SU-DHL-6 (cell line): Measurements from ENCODE around the gene C12orf60.

ENCODE experiments used
- H2AFZ ChIP-seq: fragments of 200-600 bp; sonication (generic); 2 replicates; pipeline ENCODE4 v1.6.1; 2014; ENCODE audit warnings: low read depth, mild to moderate bottlenecking, moderate library complexity, mixed read lengths, antibody characterized with exemption, low read length; ENCODE audit not compliant: severe bottlenecking
- H3F3A ChIP-seq: fragments of 200-600 bp; shearing (Covaris generic); 2 replicates; pipeline ENCODE4 v1.6.0; 2016; ENCODE audit warnings: antibody characterized with exemption, mild to moderate bottlenecking; ENCODE audit not compliant: insufficient read depth
- H3K27ac ChIP-seq: fragments of 200-600 bp; sonication (generic); 2 replicates; pipeline ENCODE4 v1.5.1; 2016; ENCODE audit warnings: low read depth, mild to moderate bottlenecking, low read length, moderate library complexity, mixed read lengths
- H3K27me3 ChIP-seq: fragments of 200-600 bp; sonication (generic), shearing (Covaris generic); 2 replicates; pipeline ENCODE4 v1.6.0; 2014; ENCODE audit warnings: mild to moderate bottlenecking, low read length
- H3K36me3 ChIP-seq: fragments of 200-600 bp; sonication (generic); 2 replicates; pipeline ENCODE4 v1.6.1; 2014; ENCODE audit warnings: mild to moderate bottlenecking, low read length, mixed read lengths
- H3K4me2 ChIP-seq: fragments of 300-600, 200-600 bp; shearing (Covaris generic), sonication (generic); 2 replicates; pipeline ENCODE4 v1.6.0; 2014; ENCODE audit warnings: low read length, low read depth, mild to moderate bottlenecking; ENCODE audit not compliant: poor library complexity, severe bottlenecking
- H3K4me3 ChIP-seq: fragments of 200-600 bp; sonication (generic); 2 replicates; pipeline ENCODE4 v1.5.1; 2014; ENCODE audit warnings: antibody characterized with exemption, low read length, mild to moderate bottlenecking, mixed read lengths; ENCODE audit not compliant: insufficient read depth, poor library complexity, severe bottlenecking
- H3K79me2 ChIP-seq: fragments of 200-600 bp; sonication (generic); 2 replicates; pipeline ENCODE4 v1.6.1; 2014; ENCODE audit warnings: mild to moderate bottlenecking, low read length, moderate library complexity; ENCODE audit not compliant: insufficient read depth
- H3K9ac ChIP-seq: fragments of 200-600 bp; sonication (generic); 2 replicates; pipeline ENCODE4 v1.7.0; 2014; ENCODE audit warnings: mild to moderate bottlenecking, low read length
- H3K9me2 ChIP-seq: fragments of 200-600 bp; sonication (generic); replicated peaks from 2 replicates; pipeline ENCODE4 v1.6.1; 2014; ENCODE audit warnings: low read length; ENCODE audit not compliant: insufficient read depth
- H3K9me3 ChIP-seq: fragments of 200-600 bp; sonication (generic); 2 replicates; pipeline ENCODE4 v1.6.1; 2014; ENCODE audit warnings: low read length, mixed read lengths; ENCODE audit not compliant: insufficient read depth
- H4K20me1 ChIP-seq: fragments of 200-600 bp; sonication (generic); 2 replicates; pipeline ENCODE4 v1.6.1; 2014; ENCODE audit warnings: low read depth, mild to moderate bottlenecking, antibody characterized with exemption, low read length, moderate library complexity, mixed read lengths
- EZH2phosphoT487 ChIP-seq: fragments of 200-600 bp; sonication (generic), shearing (Covaris generic); conservative IDR thresholded peaks from 2 replicates; pipeline ENCODE4 v1.6.1; 2018; ENCODE audit warnings: mild to moderate bottlenecking, antibody characterized with exemption, low read length, moderate library complexity, mixed read lengths
- TF ChIP-seq, protein P1 (sequence below): fragments of 200-600 bp; sonication (generic); IDR thresholded peaks from one replicate; pipeline ENCODE4 v1.5.1; 2017; ENCODE audit warnings: antibody characterized with exemption, mild to moderate bottlenecking, low read length, moderate library complexity; ENCODE audit not compliant: insufficient read depth, poor library complexity, severe bottlenecking

C12orf60 gene

DNA sequence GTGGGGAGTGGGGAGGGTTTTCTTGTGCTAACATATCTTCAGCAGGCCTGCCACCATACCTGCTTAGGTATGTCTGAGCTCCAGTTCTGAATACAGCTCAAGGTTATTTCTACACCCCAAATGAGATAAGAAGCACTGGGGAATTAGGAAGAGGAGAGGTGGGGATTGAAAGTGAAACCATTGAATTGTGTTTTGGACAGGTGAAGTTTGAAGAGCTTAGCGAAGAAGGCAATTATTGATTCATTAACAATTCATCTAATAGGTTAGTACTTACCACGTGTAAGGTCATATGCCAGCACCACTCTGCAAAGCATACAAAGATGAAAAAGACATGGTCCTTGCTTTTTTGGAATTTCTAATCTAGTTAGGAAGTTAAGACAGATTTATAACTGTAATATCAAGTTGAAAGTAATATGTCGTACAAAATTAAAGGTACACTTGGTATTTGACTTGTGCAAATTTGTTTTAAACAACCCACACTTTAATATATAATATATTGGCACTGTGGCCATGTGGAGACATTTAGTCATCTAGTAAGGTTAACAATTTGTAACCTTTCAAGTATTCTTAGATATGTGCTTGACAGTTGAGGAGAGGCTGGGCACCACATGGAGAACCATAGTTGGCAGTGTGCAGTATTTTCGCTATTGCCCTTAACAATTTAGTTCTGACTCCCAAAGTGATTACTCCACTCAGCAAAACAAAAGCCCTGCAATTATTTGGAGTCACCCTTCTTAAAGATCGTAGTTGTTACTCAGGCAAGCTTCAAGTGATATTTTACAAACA is 6.9 kb downstream of the C12orf60 start:
- Histone ChIP-seq H3K9ac (no peak overlapping the region), H3K9me2 (no peaks in the 10 kb centered on the region), H2AFZ (no peak overlapping the region), H3K4me2 (no peak overlapping the region), H3K36me3 (no peaks in the 10 kb centered on the region), H3K4me3 (no peak overlapping the region), H3K27ac (no peak overlapping the region), H3F3A (no peaks in the 10 kb centered on the region), H3K79me2 (no peaks in the 10 kb centered on the region), H4K20me1 (no peaks in the 10 kb centered on the region), H3K9me3 (no peaks in the 10 kb centered on the region), H3K27me3 (no peaks in the 10 kb centered on the region)
- TF ChIP-seq, protein P1, sequence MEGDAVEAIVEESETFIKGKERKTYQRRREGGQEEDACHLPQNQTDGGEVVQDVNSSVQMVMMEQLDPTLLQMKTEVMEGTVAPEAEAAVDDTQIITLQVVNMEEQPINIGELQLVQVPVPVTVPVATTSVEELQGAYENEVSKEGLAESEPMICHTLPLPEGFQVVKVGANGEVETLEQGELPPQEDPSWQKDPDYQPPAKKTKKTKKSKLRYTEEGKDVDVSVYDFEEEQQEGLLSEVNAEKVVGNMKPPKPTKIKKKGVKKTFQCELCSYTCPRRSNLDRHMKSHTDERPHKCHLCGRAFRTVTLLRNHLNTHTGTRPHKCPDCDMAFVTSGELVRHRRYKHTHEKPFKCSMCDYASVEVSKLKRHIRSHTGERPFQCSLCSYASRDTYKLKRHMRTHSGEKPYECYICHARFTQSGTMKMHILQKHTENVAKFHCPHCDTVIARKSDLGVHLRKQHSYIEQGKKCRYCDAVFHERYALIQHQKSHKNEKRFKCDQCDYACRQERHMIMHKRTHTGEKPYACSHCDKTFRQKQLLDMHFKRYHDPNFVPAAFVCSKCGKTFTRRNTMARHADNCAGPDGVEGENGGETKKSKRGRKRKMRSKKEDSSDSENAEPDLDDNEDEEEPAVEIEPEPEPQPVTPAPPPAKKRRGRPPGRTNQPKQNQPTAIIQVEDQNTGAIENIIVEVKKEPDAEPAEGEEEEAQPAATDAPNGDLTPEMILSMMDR: no peak
- no peak for TF ChIP-seq EZH2phosphoT487

DNA sequence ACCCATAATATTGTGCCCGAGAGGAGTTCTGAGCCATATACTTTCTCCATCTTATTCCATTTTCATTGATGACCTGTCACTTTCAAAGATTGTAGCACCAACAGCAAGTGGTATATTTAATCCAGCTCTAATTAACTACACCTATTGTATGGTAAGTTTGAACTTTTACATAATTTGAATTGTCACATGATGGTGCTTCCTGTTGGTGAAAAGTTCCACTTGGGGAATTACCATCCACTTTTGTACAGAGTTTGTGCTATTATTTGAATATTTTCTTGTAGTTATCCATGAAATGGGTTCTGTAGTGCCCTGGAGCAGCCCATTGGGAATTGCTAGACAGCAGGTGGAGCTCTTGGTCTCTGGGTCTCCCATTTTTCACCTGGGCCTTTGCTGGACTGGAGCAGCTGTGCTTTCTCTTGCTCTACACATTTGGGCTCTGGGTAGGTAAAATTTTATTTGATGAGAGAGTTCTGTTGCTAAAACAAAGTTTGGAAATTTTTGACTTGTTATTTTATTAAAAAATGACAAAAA is 7.5 kb downstream of the C12orf60 start:
- Histone ChIP-seq H3K4me2 (no peak overlapping the region), H4K20me1 (no peaks in the 10 kb centered on the region), H3K9me2 (no peaks in the 10 kb centered on the region)

DNA sequence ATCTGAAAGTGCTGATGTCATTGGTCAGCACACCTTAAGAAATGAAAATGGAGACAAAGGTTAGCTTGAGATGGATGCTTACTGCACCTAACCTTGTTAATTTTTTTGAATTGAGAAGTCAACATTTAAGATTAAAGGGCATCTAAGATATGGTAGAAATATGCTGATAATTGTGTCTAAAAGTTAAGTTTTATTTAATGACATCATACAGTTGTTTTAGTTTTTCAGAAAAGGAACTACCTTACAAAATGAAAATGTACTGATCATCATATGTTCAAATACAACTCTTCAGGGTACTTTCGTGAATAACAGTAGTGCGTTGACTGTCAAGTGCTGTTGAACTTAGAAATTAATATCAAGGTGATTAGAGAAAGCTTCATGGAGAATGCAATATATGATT is 8.0 kb downstream of the C12orf60 start:
- TF ChIP-seq EZH2phosphoT487: no peak
- TF ChIP-seq, protein P1: no peak
- no peaks in the 10 kb centered on the region for H3K27me3 ChIP-seq
- H2AFZ ChIP-seq: no peak overlapping the region
- no peak overlapping the region for H3K4me3 ChIP-seq
- H3K4me2 ChIP-seq: no peak overlapping the region
- no peaks in the 10 kb centered on the region for H3K79me2 ChIP-seq
- no peaks in the 10 kb centered on the region for H3K36me3 ChIP-seq
- no peaks in the 10 kb centered on the region for H3F3A ChIP-seq
- H3K9me2 ChIP-seq: no peaks in the 10 kb centered on the region
- H4K20me1 ChIP-seq: no peaks in the 10 kb centered on the region
- no peak overlapping the region for H3K9ac ChIP-seq
- H3K27ac ChIP-seq: no peak overlapping the region
- no peaks in the 10 kb centered on the region for H3K9me3 ChIP-seq

More for the DNA sequence above, 7.5 kb downstream of the C12orf60 start:
- Histone ChIP-seq H3K9ac (no peak overlapping the region), H2AFZ (no peak overlapping the region), H3K27me3 (no peaks in the 10 kb centered on the region), H3K27ac (no peak overlapping the region), H3K36me3 (no peaks in the 10 kb centered on the region), H3K9me3 (no peaks in the 10 kb centered on the region), H3K4me3 (no peak overlapping the region), H3K79me2 (no peaks in the 10 kb centered on the region), H3F3A (no peaks in the 10 kb centered on the region)
- TF ChIP-seq EZH2phosphoT487: no peak
- TF ChIP-seq, protein P1: no peak
